Tibial artery (tissue), 4 donors: ENCODE data around the gene RIMBP2.

ENCODE experiments used
- DNase-seq, 2 donors: peaks; one replicate each; pipeline ENCODE4 v3.0.0-alpha.2; 2019
- H3K27ac ChIP-seq, 2 donors: fragments of 200-600 bp; sonication (generic) in 1 of 2; 1 replicate in 1 of 2; 2 replicates in 1 of 2; pipeline ENCODE4 v1.5.1; 2018 to 2019; ENCODE audit warnings: mild to moderate bottlenecking in 1 of 2
- H3K27me3 ChIP-seq, 2 donors: fragments of 200-600 bp; sonication (generic) in 1 of 2; one replicate each; pipeline versions ENCODE4 v1.5.1 to v1.6.0; 2016 to 2019
- H3K36me3 ChIP-seq, 3 donors: fragments of 200-600 bp; sonication (generic) in 2 of 3; one replicate each; pipeline ENCODE4 v1.5.1; 2016 to 2019; ENCODE audit warnings: mild to moderate bottlenecking in 2 of 3
- H3K4me1 ChIP-seq, 4 donors: fragments of 200-600 bp; sonication (generic) in 2 of 4; 1 replicate in 3 of 4; 2 replicates in 1 of 4; pipeline ENCODE4 v1.5.1; 2016 to 2019
- H3K4me3 ChIP-seq, 2 donors: fragments of 200-600 bp; sonication (generic) in 1 of 2; 1 replicate in 1 of 2; 2 replicates in 1 of 2; pipeline ENCODE4 v1.5.1; 2018 to 2019; ENCODE audit warnings: mild to moderate bottlenecking in 2 of 2
- H3K9me3 ChIP-seq, 3 donors: fragments of 200-600 bp; sonication (generic) in 1 of 3; one replicate each; pipeline ENCODE4 v1.5.1; 2016 to 2019
- CTCF ChIP-seq, 2 experiments: fragments of 200-600 bp in 1 of 2; fragments of 450-650 bp in 1 of 2; IDR thresholded peaks; one replicate each; pipeline ENCODE4 v1.5.1; 2017 to 2019; ENCODE audit warnings: antibody characterized with exemption in 2 of 2, mild to moderate bottlenecking in 1 of 2, moderate library complexity in 1 of 2
- intact Hi-C: fragments of 100-400 bp; cut with DNase I; formaldehyde crosslinking; loops from one replicate; pipeline ENCODE4 v1.15.0; 2023; ENCODE audit warnings: low total_unique reads

Gene RIMBP2

GRCh38 chr12:130537655-130538054, 178.4 kb downstream of the RIMBP2 start:
- H3K4me3 ChIP-seq = no peak overlapping the region
- H3K4me1 ChIP-seq = no peaks in the 10 kb centered on the region
- intact Hi-C loops = no loop called here
- H3K36me3 ChIP-seq = no peaks in the 10 kb centered on the region
- H3K27me3 ChIP-seq = no peaks in the 10 kb centered on the region
- no peaks in the 10 kb centered on the region for H3K9me3 ChIP-seq
- no peak overlapping the region for H3K27ac ChIP-seq
- no peak for DNase-seq
- TF ChIP-seq CTCF (IDR thresholded peaks at IDR 0.05) = no peak

DNA sequence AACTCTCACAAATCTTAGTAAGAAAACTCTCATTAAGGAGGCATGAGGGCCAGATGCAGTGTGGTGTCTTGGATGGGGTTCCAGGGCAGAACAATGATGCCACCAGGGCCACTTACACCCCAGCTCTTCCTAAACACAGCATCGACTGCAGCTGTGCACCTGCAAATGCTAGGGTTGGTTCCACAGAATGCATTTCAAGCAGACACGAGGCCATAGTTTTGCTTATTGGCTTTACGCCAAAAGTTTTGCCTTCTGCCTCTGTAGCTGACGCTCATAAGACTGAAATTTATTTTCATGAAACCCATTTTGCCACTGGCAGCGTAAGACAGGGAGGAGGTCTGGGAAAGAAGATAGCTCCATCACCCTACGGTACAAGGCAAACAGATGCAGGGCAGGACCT, 179.0 kb downstream of the RIMBP2 start:
- no peaks in the 10 kb centered on the region for H3K27me3 ChIP-seq
- no peak overlapping the region for H3K4me3 ChIP-seq
- no peaks in the 10 kb centered on the region for H3K9me3 ChIP-seq
- no peak for TF ChIP-seq CTCF (IDR thresholded peaks at IDR 0.05)
- H3K27ac ChIP-seq = no peak overlapping the region
- intact Hi-C loops = no loop called here
- H3K36me3 ChIP-seq = no peaks in the 10 kb centered on the region
- no peak for DNase-seq
- no peaks in the 10 kb centered on the region for H3K4me1 ChIP-seq

DNA sequence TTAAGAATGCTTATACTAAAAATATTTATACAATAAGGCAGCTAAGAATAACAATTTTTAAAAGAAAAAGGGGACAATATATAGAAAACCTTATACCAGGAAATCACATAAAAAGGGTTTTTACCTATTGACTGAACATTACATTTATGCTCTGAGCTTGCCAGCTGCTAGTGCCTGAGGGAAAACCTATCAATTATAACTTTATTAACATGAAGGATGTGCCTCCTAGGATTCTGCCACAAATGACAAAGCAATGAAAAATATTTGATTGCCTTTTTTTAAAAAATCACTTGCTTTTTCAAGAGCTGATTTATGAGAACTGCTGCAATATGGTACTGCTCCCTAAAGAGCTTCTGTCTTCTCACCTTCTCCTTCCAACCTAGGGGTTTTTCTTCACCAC, 185.7 kb downstream of the RIMBP2 start:
- H3K9me3 ChIP-seq = no peaks in the 10 kb centered on the region
- no peaks in the 10 kb centered on the region for H3K4me1 ChIP-seq
- H3K27me3 ChIP-seq = no peaks in the 10 kb centered on the region
- H3K27ac ChIP-seq = no peak overlapping the region
- no peaks in the 10 kb centered on the region for H3K36me3 ChIP-seq
- no peak for DNase-seq
- TF ChIP-seq CTCF (IDR thresholded peaks at IDR 0.05) = no peak
- intact Hi-C loops = no loop called here
- no peak overlapping the region for H3K4me3 ChIP-seq

DNA sequence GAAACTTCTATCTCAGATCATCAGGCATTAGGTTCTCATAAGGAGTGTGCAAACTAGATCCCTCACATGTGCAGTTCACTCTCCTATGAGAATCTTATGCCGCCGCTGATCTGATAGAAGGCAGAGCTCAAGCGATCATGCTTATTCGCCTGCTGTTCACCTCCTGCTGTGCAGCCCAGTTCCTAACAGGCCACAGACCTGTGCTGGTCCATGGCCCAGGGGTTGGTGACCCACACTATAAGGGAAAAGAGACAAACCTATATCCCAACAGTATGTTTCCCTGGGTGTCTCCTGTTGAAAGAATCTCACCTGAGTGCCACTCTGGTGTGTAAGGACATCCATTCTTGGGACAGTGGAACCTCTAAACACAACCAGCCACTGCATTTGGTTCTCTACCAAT, 186.3 kb downstream of the RIMBP2 start:
- no peak overlapping the region for H3K27ac ChIP-seq
- no peak for TF ChIP-seq CTCF (IDR thresholded peaks at IDR 0.05)
- DNase-seq = no peak
- H3K9me3 ChIP-seq = no peaks in the 10 kb centered on the region
- H3K27me3 ChIP-seq = no peaks in the 10 kb centered on the region
- intact Hi-C loops = no loop called here
- H3K36me3 ChIP-seq = no peaks in the 10 kb centered on the region
- H3K4me1 ChIP-seq = no peaks in the 10 kb centered on the region
- no peak overlapping the region for H3K4me3 ChIP-seq

DNA sequence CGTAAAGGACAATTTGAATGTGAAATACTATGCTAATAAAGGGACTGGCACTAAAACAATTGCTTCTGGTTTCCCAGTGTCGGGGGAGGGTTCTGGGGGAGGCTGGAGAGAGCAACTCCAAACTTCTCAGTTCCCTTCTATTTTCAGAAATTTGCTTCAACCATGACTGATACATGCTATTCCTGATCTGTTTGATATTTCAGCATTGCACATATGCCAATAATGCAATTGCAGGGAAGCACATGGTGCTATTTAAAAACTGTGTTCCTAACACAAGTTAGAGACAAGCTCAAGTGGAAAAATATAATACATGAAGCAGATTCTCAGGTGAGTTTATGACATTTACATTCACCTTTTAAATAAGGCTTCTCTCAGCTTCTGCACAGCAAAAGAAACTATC, 188.9 kb downstream of the RIMBP2 start:
- DNase-seq = no peak
- TF ChIP-seq CTCF (IDR thresholded peaks at IDR 0.05) = no peak
- H3K4me3 ChIP-seq = no peak overlapping the region
- H3K4me1 ChIP-seq = no peaks in the 10 kb centered on the region
- no peak overlapping the region for H3K27ac ChIP-seq
- no peaks in the 10 kb centered on the region for H3K9me3 ChIP-seq
- no peaks in the 10 kb centered on the region for H3K27me3 ChIP-seq
- no peaks in the 10 kb centered on the region for H3K36me3 ChIP-seq
- intact Hi-C loops = no loop called here

DNA sequence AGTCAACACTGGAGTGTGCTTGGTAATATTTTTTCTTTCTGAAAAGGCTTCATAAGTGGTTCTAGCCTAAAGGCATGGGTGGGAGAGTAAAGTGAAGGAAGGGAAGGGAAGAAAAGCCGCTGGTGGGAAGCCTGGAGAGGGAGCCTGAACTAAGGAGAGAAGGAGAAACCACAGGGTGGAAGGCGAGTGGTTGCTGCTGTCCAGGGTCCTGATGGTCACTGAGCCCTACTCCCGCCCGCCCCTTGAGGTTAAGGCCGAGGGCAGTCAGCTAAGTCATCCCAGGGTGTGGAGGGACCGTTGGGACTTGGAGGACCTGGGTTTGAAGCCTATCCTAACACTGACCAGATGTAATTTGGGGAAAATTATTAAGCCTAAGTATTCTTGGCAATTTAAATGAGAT, 189.3 kb downstream of the RIMBP2 start:
- Histone ChIP-seq H3K27me3 (no peaks in the 10 kb centered on the region), H3K36me3 (no peaks in the 10 kb centered on the region), H3K4me1 (no peaks in the 10 kb centered on the region), H3K9me3 (no peaks in the 10 kb centered on the region), H3K27ac (no peak overlapping the region), H3K4me3 (no peak overlapping the region)
- no peak for TF ChIP-seq CTCF (IDR thresholded peaks at IDR 0.05)
- no peak for DNase-seq
- intact Hi-C loops = no loop called here
